Measurements from ENCODE around the gene IRF4.

DNA sequence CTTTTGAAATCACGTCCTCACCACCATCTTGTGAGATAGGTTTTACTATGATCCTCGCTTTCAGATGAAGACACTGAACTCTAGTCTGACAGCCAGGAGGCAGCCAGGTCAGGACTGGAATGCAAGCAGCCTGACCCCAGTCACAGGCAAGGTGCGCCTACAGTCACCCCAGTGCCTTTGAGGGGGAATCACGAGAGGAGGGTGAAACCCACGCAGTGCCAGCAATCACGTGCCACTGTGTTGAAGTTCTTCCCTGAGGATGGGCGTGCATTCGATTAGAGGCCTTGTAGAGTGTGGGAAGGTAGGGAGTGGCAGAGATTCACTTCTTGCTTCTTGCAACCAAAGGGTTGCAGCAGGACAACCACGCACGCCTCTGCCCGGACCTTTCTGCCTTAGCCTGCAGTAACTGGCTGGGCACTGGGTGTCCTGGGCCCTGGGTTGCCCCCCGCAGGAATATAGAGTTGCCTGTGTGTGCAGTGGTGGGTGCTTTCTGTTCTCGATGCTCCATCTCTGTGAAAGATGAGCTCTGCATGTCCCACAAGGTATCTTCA is 33.7 kb upstream of the IRF4 start:
- TF ChIP-seq CTCF (IDR thresholded peaks at IDR 0.05) = no peak
- TF ChIP-seq POLR2A (IDR thresholded peaks at IDR 0.05) = no peak
